WTC11 (cell line): ENCODE data around the gene PTPN4.

Experiments used
- CTCF ChIP-seq: fragments of 200-600 bp; IDR thresholded peaks from 2 replicates; pipeline ENCODE4 v1.8.0; 2022; ENCODE audit warnings: antibody characterized with exemption
- GABPB1 ChIP-seq: sonication (generic); formaldehyde crosslinking; IDR thresholded peaks from 2 replicates; pipeline ENCODE4 v1.8.1; 2023; ENCODE audit warnings: mild to moderate bottlenecking, missing genetic modification reagents
- JAZF1 ChIP-seq: fragments of 250-450 bp; sonication (Bioruptor Pico); IDR thresholded peaks from 2 replicates; pipeline ENCODE4 v1.9.0; 2021; ENCODE audit warnings: moderate library complexity, mild to moderate bottlenecking, inconsistent platforms
- NR2C2 ChIP-seq: sonication (generic); formaldehyde crosslinking; IDR thresholded peaks from 2 replicates; pipeline ENCODE4 v1.8.0; 2022; ENCODE audit warnings: mild to moderate bottlenecking, missing genetic modification reagents
- NR3C1 ChIP-seq: sonication (generic); formaldehyde crosslinking; conservative IDR thresholded peaks from 2 replicates; pipeline ENCODE4 v1.8.1; 2023; ENCODE audit warnings: low read depth, mild to moderate bottlenecking, missing genetic modification reagents
- SP1 ChIP-seq: sonication (generic); formaldehyde crosslinking; conservative IDR thresholded peaks from 2 replicates; pipeline ENCODE4 v1.8.1; 2022; ENCODE audit warnings: missing genetic modification reagents
- ZNF232 ChIP-seq: sonication (generic); formaldehyde crosslinking; IDR thresholded peaks from 2 replicates; pipeline ENCODE4 v1.8.0; 2022; ENCODE audit warnings: mild to moderate bottlenecking, missing genetic modification reagents
- TF ChIP-seq, protein P1 (sequence below): sonication (generic); formaldehyde crosslinking; IDR thresholded peaks from 2 replicates; pipeline ENCODE4 v1.8.1; 2022; ENCODE audit warnings: low read depth, missing genetic modification reagents, borderline replicate concordance
- TF ChIP-seq, protein P2 (sequence below): sonication (generic); formaldehyde crosslinking; IDR thresholded peaks from 2 replicates; pipeline ENCODE4 v1.8.0; 2022; ENCODE audit warnings: mild to moderate bottlenecking, missing genetic modification reagents
- TF ChIP-seq, protein P3 (sequence below): sonication (generic); formaldehyde crosslinking; IDR thresholded peaks from 2 replicates; pipeline ENCODE4 v1.8.0; 2022; ENCODE audit warnings: mild to moderate bottlenecking, missing genetic modification reagents
- TF ChIP-seq, protein P4 (sequence below): fragments of 250-450 bp; sonication (Bioruptor Pico); IDR thresholded peaks from 2 replicates; pipeline ENCODE4 v1.9.0; 2021; ENCODE audit warnings: mild to moderate bottlenecking

- TF ChIP-seq CTCF, result no peak
- TF ChIP-seq, protein P1, sequence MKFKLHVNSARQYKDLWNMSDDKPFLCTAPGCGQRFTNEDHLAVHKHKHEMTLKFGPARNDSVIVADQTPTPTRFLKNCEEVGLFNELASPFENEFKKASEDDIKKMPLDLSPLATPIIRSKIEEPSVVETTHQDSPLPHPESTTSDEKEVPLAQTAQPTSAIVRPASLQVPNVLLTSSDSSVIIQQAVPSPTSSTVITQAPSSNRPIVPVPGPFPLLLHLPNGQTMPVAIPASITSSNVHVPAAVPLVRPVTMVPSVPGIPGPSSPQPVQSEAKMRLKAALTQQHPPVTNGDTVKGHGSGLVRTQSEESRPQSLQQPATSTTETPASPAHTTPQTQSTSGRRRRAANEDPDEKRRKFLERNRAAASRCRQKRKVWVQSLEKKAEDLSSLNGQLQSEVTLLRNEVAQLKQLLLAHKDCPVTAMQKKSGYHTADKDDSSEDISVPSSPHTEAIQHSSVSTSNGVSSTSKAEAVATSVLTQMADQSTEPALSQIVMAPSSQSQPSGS (CRISPR knock-in tag), result no peak
- TF ChIP-seq NR2C2 (CRISPR knock-in tag), result no peak
- TF ChIP-seq NR3C1, result no peak
- no peak for TF ChIP-seq GABPB1 (CRISPR knock-in tag)
- no peak for TF ChIP-seq ZNF232 (CRISPR knock-in tag)
- TF ChIP-seq, protein P2, sequence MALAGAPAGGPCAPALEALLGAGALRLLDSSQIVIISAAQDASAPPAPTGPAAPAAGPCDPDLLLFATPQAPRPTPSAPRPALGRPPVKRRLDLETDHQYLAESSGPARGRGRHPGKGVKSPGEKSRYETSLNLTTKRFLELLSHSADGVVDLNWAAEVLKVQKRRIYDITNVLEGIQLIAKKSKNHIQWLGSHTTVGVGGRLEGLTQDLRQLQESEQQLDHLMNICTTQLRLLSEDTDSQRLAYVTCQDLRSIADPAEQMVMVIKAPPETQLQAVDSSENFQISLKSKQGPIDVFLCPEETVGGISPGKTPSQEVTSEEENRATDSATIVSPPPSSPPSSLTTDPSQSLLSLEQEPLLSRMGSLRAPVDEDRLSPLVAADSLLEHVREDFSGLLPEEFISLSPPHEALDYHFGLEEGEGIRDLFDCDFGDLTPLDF (CRISPR knock-in tag), result no peak
- TF ChIP-seq JAZF1 (CRISPR knock-in tag), result no peak
- TF ChIP-seq SP1 (CRISPR knock-in tag), result no peak
- TF ChIP-seq, protein P3, sequence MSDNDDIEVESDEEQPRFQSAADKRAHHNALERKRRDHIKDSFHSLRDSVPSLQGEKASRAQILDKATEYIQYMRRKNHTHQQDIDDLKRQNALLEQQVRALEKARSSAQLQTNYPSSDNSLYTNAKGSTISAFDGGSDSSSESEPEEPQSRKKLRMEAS (CRISPR knock-in tag), result no peak
- TF ChIP-seq, protein P4, sequence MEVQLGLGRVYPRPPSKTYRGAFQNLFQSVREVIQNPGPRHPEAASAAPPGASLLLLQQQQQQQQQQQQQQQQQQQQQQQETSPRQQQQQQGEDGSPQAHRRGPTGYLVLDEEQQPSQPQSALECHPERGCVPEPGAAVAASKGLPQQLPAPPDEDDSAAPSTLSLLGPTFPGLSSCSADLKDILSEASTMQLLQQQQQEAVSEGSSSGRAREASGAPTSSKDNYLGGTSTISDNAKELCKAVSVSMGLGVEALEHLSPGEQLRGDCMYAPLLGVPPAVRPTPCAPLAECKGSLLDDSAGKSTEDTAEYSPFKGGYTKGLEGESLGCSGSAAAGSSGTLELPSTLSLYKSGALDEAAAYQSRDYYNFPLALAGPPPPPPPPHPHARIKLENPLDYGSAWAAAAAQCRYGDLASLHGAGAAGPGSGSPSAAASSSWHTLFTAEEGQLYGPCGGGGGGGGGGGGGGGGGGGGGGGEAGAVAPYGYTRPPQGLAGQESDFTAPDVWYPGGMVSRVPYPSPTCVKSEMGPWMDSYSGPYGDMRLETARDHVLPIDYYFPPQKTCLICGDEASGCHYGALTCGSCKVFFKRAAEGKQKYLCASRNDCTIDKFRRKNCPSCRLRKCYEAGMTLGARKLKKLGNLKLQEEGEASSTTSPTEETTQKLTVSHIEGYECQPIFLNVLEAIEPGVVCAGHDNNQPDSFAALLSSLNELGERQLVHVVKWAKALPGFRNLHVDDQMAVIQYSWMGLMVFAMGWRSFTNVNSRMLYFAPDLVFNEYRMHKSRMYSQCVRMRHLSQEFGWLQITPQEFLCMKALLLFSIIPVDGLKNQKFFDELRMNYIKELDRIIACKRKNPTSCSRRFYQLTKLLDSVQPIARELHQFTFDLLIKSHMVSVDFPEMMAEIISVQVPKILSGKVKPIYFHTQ, result no peak
Observed at GRCh38 chr2:119745566-119745965, 14.2 kb upstream of the PTPN4 start.
